ENCODE data around the gene ADCY2.

GRCh38 chr5:7377761-7378160 lies 18.2 kb upstream of the ADCY2 start:
- TF ChIP-seq MTA2 (IDR thresholded peaks at IDR 0.05; ENCODE audit: low read depth) (no peak), ZNF140 (CRISPR knock-in tag; IDR thresholded peaks at IDR 0.05) (no peak), EP300 (IDR thresholded peaks at IDR 0.05; ENCODE audit: low read length) (no peak), NFXL1 (CRISPR knock-in tag; IDR thresholded peaks at IDR 0.05) (no peak), ZNF253 (CRISPR knock-in tag; conservative IDR thresholded peaks at IDR 0.05) (no peak), EZH2 (IDR thresholded peaks at IDR 0.05; ENCODE audit: borderline replicate concordance, low read depth, low read length) (no peak), BRD9 (IDR thresholded peaks at IDR 0.05; ENCODE audit: low read depth, partially characterized antibody) (no peak), CREM (IDR thresholded peaks at IDR 0.05; ENCODE audit: low read depth) (no peak), RFX1 (IDR thresholded peaks at IDR 0.05) (no peak), CTCF (IDR thresholded peaks at IDR 0.05 in 2 of 3, conservative IDR thresholded peaks at IDR 0.05 in 1 of 3; ENCODE audit: insufficient read depth in 2 of 3, low read depth in 1 of 3, low read length in 3 of 3) (no peak)

Data from K562 (cell line).